ENCODE data around the gene IL16.
"Not testable (repeated sequence)": the region's sequence is repeated elsewhere in the genome, so short reads cannot be mapped to it uniquely, and the experiment has no call there.

Gene IL16

GRCh38 chr15:81339851-81340250 lies 143.2 kb downstream of the IL16 start:
- DNase-seq: no peak

GRCh38 chr15:81341351-81341750 lies 144.7 kb downstream of the IL16 start:
- DNase-seq: no peak

- no peak for DNase-seq
These were observed 146.7 kb downstream of the IL16 start for GRCh38 chr15:81343371-81343770.

GRCh38 chr15:81346611-81347010 lies 149.9 kb downstream of the IL16 start:
- DNase-seq: no peak

DNA sequence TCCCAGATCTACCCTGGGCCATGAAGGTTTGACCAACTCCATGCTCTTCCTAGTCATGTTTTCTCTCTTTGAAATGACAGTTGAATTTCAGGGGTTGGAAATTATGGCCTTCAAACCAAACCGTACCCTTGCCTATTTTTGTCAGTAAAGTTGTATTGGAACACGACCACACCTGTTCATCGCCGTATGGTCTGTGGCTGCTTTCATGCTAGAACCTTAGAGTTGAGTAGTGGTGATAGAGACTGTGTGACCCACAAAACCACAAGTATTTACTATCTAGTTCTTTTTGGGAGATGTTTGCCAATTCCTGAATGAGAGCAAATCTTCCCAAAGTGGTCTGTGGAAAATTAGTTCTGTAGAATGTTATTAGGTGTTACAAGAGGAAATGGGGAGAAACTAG lies 151.2 kb downstream of the IL16 start:
- no peak for DNase-seq

DNA sequence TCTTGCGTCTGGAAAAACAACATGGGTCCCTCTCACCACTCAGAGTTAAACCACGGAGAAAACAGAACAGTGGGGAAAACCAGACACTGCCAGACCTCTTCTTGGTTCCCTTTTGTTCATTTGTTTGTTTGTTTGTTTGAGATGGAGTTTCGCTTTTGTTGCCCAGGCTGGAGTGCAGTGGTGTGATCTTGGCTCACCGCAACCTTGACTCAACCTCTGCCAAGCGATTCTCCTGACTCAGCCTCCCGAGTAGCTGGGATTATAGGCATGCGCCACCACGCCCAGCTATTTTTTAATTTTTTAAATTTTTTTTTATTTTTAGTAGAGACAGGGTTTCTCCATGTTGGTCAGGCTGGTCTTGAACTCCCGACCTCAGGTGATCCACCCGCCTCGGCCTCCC lies 152.0 kb downstream of the IL16 start:
- not testable (repeated sequence) for DNase-seq

- DNase-seq: no peak
These were observed 152.6 kb downstream of the IL16 start for GRCh38 chr15:81349271-81349670.

GRCh38 chr15:81351651-81352050 lies 155.0 kb downstream of the IL16 start:
- DNase-seq: no peak

DNA sequence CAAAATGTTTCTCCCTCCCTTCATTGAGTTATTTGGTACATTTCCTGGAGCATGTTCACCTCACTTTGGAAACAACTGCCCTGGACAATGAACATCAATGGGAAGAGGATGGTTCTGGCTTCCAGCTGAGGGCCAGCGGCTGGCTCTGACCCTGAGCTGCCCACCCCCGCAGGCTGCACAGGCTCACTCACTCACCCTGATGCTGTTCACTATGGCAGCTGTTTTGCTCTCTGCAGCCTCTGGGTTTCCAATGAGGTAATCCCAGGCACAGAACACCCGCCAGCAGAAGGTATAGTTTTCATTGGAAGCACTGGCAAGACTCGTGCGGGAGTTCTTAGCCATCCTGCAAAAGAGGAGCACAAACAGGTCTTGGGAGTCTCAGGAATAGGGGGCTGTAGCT lies 159.6 kb downstream of the IL16 start:
- no peak for DNase-seq

DNA sequence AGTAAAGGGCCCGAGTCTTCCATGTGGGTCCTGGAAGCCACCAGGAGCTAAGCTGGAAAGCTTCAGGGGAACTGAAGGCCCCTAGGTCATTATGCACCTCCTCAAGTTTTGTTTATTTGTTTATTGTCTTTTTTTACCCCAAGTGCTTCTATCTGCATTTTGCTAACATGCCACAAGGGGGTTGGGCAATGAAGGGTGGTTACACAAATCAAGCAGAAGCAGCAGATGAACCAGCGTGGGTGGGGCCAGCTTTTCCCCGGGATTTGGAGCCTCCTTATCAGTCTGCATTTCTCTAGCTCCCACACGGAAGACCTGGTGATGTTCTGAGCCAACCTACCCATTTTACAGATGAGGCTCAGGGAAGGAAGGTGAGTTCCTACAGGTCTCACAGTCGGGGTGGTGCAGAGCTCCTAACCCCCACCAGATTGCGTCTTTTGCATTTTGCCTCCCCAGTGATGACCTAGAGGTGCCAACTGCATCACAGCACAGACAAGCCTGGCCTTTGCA lies 160.6 kb downstream of the IL16 start:
- DNase-seq: no peak

DNA sequence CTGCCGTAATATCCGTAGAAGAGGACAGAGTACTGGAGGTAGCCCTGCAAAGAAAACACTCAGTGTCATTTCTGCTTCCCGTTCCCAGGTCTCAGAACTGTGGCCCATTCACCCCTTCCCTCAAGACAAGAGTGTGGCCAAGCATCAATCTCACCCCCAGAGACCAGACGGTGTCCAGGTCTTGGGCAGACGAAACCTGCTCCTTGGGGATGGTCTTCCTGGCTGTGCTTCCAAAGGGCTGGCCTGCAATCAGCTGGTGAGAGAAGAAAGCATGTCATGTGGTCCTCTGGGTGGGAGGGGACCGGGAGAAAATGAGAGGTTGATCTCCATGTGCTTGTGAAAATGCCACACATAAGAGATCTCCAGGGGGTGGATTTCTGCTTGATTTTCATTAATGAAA lies 161.6 kb downstream of the IL16 start:
- no peak for DNase-seq

- no peak for DNase-seq
These were observed 163.8 kb downstream of the IL16 start for GRCh38 chr15:81360491-81360890.

DNA sequence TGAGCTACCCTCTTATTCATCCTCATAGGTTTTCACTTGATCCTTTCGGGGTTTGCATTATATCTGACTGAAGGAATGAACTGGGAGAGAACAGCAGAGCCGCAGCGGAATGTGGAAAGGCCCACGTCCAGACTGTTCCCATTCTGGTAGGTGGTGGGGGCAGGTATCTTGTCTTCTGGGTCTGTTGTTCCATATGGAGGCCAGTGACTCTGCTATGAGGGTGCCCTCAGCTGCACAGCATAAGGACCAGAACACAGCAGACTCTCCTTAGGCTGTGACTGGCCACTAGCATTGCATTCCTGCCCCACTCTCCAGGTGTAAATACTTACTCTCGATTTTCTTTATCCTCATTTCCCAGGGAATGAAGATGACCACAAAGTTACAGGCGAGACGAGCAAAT lies 165.2 kb downstream of the IL16 start:
- DNase-seq: no peak

DNA sequence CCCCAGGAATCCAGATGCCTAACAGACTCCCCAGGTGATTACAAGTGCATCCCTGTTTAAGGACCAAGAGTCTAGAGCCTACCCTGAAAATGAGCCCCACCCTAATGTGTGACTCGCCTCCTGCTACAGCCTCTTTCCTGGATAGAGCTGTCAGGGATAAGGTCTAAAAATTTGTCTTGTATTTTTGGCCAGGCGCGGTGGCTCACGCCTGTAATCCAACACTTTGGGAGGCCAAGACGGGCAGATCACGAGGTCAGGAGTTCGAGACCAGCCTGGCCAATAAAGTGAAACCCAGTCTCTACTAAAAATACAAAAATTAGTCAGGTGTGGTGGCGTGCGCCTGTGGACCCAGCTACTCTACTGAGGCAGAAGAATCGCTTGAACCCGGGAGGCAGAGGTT lies 166.1 kb downstream of the IL16 start:
- no peak for DNase-seq

DNA sequence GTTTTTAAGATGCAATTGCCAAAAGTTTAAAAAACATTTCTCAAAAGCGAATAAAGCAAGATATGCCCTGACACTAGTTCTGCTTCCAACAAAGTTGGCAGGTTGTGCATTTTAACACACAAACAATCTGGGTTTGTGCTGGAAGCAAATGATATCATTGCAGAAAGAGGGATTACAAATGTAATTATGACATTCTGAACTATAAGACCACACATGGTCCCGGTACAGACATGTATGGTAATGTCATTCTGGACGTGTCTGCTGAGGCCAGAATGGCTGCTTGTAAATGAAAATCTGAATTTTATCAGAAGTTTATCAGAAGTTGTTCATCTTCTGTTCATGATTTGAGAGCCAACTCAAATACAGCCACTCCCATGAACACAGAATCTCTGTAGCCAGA lies 166.6 kb downstream of the IL16 start:
- no peak for DNase-seq
